GOT3 (cell line): ENCODE results near the gene PSD4.

ENCODE experiments used
- DNase-seq: peaks from one replicate; lab custom pipeline; 2025; ENCODE audit warnings: mixed read lengths; lab: John Stamatoyannopoulos, UW

PSD4 gene

GRCh38 chr2:113173542-113174375 is at the start of gene PSD4:
Gene PSD4, plus strand, starts transcription at chr2:113173971. Its CDS starts 8,486 bp downstream, at chr2:113182457.
- no peak for DNase-seq

GRCh38 chr2:113124181-113124961 is 49.4 kb upstream of the PSD4 start:
- no peak for DNase-seq

DNA sequence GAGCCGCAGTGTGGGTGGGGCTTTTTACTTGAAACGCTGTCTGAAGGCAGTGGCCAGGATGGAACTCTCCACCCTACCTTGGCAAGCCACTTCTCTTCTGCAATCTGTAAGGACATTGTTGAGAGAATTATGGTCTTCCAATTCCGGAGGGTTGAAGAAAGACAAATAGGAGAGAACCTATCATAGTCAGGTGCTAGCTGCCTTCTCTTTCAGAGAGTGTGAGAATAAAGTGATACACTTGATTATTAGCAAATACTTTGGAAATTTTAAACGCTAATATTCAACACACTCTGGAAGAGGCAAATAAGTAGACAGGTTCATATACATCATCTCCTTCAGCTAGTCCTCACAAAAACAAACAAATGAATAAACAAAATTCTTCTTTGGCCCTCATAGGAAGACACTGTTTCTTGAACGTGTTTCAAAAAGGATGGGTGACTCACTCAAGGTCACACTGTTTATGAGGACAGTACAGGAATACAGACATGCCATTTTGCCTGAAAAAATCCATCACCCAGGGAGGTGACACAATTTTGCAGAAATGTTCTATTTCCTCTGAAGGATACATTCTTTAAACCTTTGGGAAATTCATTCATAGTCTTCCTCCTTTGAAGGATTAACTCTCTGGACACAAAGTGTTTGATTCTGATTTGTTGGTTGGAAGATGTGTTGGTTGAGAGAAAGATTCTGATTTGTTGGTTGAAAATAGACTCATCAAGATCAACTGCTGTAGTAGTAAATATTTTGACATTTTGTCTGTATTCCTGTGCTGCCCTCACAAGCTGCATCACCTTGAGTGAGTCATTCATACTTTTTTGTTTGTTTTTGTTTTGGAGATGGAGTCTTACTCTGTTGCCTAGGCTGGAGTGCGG is 48.6 kb upstream of the PSD4 start:
- DNase-seq = no peak

DNA sequence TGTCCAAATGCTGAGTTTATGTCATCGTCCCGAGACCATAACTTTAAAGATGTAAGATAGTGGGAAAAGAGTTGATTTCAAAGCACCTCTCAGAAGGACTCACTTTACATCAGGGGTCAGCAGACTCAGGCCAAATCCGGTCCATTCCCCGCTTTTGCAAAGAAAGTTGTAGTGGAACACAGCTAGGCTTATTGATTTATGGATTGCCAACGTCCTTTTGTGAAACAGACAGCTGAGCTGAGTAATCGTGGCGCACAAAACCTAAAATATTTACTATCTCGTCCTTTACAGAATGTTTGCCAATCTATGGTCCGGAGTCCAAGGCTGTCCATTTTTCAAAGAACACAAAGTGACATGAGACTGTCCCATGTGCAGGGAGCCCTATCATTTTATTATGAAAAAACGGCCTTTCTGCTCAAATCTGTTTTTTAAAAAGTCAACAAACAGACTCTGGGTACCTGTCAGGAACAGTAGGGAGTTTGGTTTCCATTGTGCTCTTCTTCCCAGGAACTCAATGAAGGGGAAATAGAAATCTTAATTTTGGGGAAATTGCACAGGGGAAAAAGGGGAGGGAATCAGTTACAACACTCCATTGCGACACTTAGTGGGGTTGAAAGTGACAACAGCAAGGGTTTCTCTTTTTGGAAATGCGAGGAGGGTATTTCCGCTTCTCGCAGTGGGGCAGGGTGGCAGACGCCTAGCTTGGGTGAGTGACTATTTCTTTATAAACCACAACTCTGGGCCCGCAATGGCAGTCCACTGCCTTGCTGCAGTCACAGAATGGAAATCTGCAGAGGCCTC is 46.7 kb upstream of the PSD4 start, which contains the start of gene IL1RN:
IL1RN (plus strand) TSS at position 754 of the 801 bp plus-strand sequence; CDS start at position 781, 27 bp downstream.
- no peak for DNase-seq

GRCh38 chr2:113127646-113128570 is 45.9 kb upstream of the PSD4 start:
- no peak for DNase-seq

- DNase-seq = no peak
Measured at GRCh38 chr2:113129519-113130078, 44.2 kb upstream of the PSD4 start.

- no peak for DNase-seq
Measured at GRCh38 chr2:113131352-113132185, 42.2 kb upstream of the PSD4 start.

- no peak for DNase-seq
Measured at GRCh38 chr2:113132414-113133021, 41.3 kb upstream of the PSD4 start.

GRCh38 chr2:113133704-113134598 is 39.8 kb upstream of the PSD4 start:
- DNase-seq = no peak

DNA sequence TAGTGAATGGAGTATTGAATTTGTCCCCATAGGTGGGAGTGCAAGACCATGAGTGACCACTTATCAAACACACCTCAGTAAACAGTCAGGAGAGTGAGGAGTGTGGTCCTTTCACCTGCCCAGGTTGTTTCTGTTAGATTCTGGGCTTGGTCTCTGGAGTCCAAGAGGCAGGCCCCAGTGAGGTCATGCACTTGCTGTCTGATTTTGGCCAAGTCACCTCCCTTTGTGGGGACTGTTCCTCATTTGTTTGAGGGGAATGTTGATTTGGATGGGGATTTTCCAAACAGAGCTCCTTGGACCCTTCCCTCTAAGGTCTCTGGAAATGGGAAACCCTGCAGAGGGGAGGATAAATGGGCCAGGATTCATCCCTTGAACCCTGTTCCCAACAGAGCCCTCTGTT is 39.1 kb upstream of the PSD4 start:
- no peak for DNase-seq

DNA sequence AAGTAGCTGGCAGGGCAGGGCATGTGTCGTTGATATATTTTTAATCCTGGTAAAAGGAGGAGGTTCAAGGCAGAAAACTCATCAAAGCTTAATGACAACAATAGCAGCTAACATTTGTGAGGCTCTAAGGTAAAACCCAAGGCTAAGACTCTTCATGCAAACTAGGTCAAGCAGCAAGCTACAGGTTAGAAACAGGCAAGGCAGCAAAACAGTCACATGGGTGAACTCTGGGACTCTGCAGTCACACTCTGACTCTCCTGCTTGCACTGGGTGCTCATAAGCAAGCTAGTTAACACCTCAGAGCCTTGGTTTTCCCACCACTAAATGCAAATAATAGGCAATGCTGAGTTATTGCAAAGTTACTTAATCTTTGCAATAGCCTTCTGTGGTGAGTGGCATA is 38.5 kb upstream of the PSD4 start:
- no peak for DNase-seq

GRCh38 chr2:113136828-113137775 is 36.7 kb upstream of the PSD4 start:
- DNase-seq = no peak

- no peak for DNase-seq
Measured at GRCh38 chr2:113137827-113138226, 35.9 kb upstream of the PSD4 start.

DNA sequence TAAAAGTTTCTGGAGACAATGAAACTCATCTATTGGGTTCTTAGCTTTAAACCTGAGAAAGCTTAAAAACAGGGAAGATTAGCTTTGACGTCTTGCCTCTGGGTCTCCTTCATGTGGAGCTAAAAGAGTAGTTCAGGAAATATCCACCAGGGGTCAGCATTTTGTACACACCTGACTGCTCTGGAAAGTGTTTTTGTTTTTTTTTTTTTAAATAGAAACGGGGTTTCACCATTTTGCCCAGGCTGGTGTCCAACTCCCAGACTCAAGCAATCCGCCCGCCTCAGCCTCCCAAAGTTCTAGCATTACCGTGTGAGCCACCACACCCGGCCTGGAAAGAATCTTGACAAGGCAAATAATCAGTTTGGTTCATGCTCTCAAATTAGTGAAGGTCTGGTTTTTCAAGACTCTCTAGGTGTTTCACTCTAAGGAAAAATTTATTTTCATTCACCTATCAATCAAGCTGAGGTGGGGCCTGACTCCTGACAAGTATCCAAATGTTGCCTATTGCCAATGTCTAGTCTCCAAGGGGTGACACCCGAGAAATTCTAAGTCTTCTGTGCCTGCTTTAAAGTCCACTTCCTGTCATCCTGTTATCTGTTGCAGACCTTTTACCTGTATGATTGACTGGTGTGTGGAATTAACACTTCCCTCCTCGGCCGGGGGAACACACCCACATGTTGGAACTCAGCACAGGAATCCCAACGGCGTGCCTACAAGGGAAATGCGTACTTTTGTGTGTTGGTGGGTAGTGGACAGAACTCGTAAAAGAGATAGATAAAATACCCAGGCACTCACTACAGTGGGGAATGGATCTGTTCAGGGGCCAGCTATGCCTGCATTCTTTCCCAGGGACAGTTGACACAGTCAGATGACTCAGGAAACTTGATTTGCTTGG is 35.1 kb upstream of the PSD4 start:
- no peak for DNase-seq

- DNase-seq = no peak
Measured at GRCh38 chr2:113141451-113141850, 32.3 kb upstream of the PSD4 start.
